Inflammatory macrophage treated with lipopolysaccharide for 1 hour (primary cell): ENCODE measurements around the gene TRIM44.
A peak's percentile ranks its signal among the peaks of the same experiment; 100 is the strongest.
"Not testable (repeated sequence)": the region's sequence is repeated elsewhere in the genome, so short reads cannot be mapped to it uniquely, and the experiment has no call there.

Source experiments
- DNase-seq, 2 donors: peaks; one replicate each; pipeline ENCODE4 v3.0.0-alpha.2; 2020 to 2022

Gene TRIM44

DNA sequence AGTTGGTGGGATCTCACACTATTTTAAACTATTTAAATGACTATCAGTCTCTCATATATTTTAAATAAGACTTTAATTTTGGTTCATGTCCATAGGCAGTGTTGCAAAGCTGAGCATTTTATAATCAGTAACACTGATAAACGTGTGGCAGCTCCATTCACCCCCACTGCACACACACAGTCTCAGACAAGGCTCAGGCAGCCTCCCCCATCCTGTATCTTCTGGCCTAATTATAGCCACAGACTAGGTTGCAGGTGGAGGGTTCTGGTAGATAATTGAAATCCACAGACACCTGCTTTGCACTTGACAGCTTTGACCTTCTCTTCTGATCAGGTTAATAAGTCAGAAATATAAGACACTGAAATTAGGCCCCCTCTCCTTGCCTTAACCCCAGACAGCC, 162.8 kb downstream of the TRIM44 start:
- DNase-seq = no peak

DNA sequence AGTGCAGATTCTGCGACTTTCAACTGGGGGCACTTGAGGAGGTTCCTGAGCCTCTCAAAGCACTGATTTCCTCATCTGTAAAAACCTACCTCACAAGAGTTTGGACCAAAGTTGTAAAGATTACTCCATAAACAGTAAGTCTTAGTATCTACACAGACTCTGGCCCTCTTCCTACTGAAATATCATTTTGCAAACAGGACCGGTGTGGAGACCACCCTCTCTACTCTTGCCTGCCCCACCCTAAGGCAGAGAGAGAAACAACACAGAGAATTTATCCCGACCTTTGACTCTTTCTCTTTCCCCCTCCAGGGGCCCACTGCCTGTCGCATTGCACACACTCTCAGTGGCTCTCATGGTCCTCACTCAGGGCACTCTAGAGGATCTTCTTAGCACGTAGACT, 163.4 kb downstream of the TRIM44 start:
- DNase-seq = no peak

DNA sequence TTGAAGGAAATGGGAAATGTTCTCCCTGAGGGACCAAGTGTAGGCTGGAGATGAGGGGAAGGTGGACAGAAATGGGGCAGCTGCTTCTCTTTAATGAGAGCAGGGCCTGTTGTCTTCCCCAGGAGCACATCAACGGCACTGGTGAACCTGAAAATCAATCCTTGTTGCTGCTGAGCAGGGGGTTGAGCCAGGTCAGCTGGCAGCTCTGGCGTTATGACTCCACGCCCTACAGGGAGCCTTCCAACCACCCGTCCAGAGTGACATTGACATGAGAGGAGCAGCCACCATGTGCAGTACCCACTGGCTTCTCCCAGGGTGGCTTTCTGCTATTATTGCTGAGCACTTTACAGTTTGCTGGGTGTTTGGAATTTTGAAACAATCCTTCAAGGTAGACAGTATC, 164.4 kb downstream of the TRIM44 start:
- no peak for DNase-seq

DNA sequence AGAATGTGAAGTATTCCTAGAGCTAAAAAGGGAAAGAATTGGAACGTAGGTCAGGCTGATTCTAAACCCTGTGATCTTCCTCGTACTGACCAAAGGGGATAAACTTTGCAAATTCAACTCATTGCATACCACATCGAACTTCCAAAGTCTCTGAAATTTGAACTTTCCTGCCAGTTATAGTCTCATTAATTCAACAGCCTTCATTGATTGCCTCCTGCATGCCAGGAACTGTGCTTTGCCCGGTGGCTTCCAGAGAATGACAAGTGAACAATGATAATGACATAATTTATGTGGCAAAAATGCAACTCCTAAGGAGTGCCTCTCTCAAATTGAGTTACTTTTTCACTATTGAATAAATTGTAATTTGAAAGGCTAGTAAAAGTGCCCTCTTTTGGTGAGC, 173.6 kb downstream of the TRIM44 start:
- no peak for DNase-seq

DNA sequence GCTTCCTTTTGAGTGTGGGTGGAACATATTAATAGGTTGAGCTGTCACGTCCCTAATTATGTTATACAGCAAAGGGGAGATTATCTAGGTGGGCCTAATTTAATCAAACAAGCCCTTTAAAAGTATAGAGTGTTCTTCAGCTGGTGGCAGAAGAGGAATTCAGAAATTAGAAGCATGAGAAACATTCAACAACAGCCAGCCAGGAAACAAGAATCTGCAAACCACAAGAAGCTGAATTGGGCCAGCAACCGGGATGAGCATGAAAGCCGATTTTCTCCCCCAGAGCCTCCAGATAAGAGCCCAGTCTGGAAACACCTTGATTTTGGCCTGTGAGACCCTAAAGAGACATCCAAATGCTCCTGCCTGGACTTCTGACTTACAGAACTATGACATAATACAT, 175.5 kb downstream of the TRIM44 start:
- no peak for DNase-seq

DNA sequence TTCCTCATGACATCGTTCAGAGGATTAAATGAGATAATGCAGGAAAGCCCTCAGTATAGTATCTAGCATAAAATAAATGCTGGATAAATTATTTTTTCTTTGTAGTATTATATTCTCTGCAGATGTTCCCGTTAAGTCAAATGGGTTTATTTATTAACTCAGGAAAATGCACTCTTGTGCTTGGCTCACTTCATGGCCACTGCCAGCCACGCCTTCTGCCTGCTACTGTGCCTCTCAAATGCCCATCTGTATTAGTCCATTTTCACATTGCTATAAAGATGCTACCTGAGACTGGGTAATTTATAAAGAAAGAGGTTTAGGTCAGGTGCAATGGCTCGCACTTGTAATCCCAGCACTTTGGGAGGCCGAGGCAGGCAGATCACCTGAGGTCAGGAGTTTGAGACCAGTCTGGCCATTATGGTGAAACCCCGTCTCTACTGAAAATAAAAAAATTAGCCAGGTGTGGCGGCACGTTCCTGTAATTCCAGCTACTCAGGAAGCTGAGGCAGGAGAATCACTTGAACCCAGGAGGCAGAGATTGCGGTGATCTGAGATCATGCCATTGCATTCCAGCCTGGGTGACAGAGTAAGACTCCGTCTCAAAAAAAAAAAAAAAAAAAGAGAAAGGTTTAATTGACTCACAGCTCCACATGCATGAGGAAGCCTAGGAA, 176.3 kb downstream of the TRIM44 start:
- DNase-seq = not testable (repeated sequence)

DNA sequence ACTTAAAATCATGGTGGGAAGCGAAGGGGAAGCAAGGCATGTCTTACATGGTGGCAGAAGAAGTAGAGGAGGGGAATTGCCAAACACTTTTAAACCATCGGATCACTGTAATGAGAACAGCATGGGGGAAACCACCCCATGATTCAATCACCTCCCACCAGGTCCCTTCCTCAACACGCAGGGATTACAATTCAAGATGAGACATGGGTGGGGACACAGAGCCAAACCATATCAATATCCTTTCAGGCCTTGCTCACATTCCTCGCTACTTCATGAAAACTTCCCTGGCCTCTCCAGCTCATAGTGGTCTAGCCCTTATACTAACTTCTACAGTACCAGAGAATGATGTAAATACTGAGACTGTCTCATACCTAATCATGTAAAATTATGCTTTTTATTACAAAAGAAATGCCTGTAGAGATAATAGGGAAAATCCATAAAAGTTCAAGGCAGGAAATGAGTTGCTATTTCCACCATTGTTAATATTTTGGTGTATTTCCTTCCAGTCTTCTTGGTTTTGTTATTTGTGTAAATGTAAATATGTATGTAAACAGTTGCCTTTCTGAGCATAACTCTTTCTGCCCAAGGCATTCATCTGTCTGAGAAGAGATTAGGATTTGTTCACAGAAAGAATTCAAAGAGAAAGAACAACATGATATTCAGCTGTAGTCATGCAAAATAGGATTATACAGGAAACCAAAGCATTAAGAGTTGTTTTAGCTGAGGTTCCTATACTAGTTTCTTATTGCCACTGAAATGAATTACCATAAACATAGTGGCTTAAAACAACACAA, 177.0 kb downstream of the TRIM44 start:
- peak; percentile 22 to 59 for DNase-seq

DNA sequence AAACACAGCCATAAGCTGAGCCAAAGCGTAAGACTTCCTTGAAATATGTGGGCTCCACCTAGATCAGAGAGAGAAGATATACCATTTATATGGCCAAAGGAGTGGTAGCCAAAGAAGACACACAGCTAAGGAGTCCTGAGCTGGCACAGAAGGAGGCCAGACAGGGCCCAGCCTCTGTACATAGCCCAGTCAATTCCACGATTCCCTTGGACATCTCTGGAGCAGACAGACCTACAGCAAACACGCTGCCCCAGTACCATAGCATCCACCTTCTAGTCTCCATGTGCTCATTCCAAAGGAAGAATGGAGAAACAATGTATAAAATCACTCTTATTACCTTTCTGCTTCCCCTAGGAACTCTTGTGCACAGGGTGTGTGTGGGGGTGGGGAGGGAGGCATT, 179.2 kb downstream of the TRIM44 start:
- no peak for DNase-seq

DNA sequence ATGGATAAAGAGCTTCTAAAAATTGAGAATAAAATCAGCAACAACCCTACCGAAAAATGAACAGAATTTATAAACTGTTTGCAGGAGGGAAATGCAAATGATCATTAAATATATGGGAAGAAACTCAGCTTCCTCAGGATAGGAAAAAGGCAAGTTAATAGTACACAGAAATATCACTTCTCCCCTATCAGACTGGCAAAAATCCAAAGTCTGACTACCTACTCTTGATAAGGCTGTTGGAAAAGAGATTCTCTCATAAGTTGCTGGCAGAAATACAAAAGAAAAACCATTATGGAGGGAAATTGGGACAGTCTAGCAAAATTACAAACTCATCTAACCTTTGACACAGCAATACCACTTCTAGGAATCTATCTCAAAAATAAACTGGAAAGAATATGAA, 180.4 kb downstream of the TRIM44 start:
- DNase-seq = no peak

DNA sequence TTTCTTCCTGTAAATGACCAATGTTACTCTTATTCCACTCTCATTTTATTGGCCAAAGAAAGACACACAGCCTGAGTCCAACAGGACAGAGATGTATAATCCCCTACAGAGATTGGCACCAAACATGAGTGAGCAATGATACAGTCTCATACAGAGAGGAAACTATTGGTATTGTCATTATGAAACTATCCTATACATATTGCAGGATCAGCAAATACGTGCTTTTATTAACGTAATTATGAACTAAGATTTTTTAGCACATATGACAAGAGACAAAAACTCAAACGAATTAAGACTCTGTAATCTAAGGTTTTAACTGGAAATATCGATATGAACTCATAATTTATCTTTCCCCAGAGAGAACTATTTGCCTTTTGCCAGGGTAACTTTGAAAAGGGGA, 182.0 kb downstream of the TRIM44 start:
- DNase-seq = no peak

DNA sequence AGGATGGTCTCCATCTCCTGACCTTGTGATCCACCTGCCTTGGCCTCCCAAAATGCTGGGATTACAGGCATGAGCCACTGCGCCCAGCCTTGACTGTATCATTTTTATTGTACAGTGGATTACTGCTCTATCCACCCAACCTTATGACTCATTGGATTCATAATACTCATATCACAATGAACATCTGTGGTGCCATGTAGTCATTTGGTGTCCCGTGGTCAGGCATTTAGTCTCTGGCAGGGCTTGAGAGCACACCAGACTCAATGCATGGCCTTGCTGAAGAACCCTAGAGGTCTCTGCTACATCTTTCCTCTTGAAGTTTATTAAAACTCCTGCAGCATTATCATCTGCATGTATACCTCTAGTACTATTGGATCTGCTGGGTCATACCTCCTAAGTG, 183.3 kb downstream of the TRIM44 start:
- no peak for DNase-seq

DNA sequence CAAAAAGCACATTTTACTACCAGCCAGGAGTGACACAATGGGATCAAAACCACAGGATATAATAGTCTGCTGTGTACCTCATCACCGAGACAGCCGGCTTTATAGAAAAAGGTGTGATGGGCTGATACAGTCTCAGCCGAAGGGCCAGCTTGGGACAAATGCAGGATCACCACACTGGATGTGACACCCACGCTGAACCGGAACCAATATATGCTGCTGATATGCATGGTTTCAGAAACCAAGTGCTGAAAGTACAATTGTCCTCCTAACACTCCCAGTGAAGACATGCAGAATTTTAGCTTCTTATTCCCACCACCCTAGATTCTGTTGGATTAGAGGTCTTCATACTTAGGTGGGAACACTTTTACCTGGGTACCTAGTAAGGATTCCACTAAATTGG, 184.3 kb downstream of the TRIM44 start:
- DNase-seq = no peak

DNA sequence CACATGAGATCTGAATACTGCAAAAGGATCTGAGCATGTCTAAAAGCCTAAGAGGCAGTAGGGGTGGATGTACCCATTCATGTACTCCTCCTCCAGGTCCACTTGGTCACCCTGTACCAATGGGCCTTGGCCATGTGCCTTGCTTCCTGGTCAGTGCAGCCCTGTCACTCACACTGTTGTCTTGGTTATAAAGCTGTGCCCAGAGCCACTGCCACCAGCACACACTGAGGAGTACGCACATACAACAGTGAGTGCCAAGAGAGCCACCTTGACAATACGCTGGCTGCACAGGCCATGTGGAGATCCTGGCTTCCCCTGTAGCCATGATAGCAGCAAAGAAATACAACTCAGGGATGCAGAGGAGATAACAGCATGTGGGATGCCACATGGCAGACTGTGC, 184.9 kb downstream of the TRIM44 start:
- DNase-seq = no peak

DNA sequence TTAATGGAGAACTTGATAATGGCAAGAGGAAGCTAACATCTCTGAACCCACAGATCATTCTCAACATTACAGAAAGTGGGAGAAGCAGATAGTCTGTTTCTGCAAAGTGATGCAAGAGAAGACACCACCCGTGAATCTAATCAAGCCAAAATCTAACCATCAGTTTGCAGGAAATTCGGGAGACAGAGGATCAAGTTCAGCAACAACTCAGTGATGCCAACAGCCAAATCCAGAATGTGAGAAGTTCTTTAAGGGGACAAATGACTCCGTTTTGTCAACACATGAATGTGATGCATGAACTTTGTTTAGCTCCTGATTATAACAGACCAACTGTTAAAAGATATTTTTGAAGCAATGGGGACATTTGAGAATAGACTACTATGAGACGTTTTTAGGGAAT, 186.0 kb downstream of the TRIM44 start:
- no peak for DNase-seq

DNA sequence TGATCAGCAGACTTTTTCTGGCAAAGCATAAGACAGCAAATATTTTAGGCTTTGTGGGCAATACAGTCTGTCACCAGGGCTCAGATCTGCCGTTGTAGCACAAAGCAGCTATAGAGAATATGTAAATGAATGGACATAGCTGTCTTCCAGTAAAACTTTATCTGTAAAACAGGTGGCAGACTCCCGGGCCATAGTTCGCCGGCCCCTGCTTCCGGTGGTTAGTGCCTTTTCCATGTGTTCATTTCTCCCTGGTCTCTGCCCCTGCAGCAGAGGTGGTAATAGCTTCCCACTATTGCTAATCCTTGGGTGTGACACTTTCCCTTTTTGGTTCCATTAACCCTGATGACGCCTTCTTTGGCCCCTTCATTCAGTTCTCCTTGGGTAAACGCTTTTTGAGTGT, 187.6 kb downstream of the TRIM44 start:
- no peak for DNase-seq

DNA sequence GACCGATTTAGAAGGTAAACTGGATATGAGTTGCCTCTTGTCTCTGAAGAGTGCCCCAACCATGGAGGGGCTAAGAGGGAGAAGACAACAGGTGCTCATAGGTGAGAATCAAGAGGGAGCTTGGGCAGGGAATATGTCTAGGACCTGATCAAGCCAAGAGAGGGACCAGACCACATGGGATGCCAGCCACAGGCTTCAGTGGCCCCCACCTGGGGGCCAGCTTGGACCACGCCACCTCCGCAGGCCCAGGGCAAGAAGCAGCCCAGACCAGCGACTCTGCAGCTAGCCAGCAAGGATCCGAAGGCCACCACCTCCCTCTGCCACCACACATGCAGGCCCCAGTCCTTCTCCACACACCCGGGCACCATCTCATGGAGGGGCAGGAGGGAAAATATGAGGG, 188.8 kb downstream of the TRIM44 start:
- no peak for DNase-seq

DNA sequence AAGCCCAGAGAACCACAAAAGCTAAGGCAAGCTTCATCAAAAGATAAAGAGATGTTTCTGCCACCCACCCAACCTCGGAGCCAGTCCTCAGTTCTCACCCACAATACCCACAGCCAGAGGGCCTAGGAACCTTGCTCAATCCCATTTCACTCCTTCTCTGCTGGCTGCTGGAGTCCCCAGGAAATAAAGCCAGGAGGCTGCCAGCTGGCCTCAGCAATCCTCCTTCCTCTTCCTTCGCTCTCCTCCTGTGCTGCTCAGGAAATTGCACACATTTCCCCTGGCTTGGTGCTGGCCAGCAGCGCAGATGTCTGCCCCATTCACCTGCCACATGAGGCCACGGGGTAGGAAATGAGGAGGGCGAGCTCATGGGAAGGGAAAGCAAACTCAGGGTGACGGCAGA, 189.5 kb downstream of the TRIM44 start:
- peak; percentile 35 to 37 for DNase-seq

DNA sequence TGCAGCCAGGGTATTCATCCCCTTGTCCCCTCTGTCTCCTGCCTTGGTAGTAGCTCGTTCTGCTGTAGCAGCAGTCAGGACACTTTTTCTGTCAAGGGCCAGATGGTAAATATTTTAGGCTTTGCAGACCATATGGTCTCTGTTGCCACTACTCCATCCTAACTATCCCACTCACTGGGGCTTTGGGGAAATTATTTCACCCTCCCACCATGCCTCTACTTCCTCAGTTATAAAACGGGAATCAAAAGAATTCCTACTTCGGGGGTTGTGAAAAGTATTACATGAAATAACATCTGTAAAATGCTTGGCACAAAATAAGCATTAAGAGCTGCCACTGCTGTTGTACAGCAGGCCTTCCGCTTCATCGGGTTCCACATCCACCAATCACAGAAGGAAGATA, 191.4 kb downstream of the TRIM44 start:
- DNase-seq = no peak

DNA sequence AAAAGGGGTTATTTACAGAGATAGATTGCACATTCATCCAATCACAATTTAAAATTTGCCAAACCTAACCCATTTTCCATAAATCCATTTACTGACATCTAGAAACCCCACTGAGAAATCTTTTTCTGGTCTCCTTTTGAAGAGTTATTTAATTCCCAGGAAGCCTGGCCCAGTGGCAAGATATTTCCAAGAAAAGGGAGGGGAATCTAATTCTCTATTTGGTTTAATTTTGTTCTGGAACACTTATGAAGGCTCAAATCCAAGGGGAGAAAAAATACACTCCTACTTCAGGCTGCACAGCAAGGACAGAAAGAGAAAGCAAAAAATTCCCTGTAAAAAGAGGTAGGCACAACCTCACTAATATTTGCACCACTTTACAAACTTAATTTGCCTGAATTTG, 193.1 kb downstream of the TRIM44 start:
- no peak for DNase-seq

DNA sequence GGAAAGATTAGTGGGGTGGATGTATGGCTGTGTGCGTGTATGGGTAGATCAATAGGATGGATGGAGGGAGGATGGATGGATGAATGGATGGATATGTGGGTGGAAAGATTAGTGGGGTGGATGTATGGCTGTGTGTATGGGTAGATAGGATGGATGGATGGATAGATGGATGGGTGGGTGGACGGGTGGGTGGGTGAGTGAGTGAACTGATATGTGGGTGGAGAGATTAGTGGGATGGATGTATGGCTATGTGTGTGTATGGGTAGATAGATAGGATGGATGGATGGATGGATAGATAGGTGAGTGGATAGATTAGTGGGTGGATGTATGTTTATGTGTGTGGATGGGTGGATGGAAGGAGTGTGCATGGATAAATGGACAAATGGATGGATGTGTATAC, 193.7 kb downstream of the TRIM44 start:
- no peak for DNase-seq

DNA sequence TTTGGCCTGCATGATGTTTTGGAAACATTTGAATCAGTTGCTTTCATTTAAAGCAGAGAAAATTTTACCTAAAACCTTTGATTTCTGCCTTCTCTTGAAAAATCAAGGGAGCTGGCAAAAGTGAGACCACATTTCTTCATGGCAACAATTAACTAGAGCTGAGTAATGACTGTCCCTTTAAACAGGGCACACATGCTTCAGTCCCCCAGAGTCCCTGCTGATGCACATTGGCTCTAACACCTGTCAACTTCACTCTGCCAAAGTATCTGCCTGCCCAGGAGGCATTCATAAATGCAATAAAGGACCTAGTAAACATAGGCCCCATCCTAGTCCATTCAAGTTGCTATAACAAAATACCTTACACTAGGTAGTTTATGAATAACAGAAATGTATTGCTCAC, 194.2 kb downstream of the TRIM44 start:
- no peak for DNase-seq

DNA sequence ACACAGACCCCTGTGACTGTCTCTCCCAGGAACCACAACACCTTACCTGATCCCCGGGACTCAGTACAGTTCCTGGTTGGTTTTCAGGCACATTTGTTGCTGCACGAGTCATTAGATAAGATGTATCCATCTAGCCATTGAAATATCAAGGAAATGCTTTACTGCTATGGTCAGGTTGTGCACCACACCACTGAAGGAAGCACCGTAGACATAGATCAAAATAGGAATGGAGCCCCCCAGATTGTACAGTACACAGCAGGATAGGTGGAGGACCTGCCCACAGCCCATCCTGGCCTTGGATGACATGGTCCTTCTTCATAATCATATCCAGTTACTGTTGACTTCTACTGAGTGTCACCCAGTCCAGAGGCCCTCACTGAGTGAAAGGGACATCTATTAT, 195.3 kb downstream of the TRIM44 start:
- no peak for DNase-seq

DNA sequence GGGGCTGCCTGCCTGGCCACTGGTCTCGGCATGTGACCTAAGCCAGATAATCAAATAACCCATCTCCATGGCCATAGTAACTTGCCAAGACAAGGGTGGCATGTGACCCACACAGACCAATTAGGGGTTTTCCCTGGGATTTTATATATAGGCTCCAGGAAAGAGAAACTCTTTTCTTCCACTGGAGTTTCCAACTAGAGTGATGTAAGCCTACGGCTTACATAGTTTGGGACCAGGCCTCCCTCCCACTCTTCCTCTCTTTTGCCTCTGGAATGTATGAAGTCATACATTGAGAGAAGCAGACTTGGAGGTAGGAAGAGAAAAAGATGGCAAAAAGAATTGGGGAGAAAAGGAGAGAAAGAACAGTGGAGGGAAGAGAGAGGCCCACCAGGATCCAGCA, 196.7 kb downstream of the TRIM44 start:
- peak; percentile 86 to 94 for DNase-seq

DNA sequence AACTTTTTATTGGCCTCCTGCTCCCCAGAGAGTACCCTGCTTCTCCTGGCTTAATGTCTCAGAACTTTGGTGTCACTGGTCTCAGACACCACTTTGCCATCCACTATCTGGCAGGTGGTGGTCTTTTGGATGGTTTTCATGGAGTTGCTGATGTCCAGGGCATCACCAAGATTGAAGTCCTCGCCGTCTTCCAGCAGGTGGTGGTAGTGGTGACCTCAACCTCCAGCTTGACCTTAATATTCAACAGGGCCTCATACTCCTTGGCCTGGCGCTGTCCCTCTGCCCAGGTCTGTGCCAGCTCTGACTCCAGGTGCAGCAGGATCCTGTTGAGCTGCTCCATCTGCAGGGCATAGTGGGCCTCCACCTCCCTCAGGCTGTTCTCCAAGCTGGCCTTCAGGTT, 197.6 kb downstream of the TRIM44 start:
- not testable (repeated sequence) for DNase-seq

DNA sequence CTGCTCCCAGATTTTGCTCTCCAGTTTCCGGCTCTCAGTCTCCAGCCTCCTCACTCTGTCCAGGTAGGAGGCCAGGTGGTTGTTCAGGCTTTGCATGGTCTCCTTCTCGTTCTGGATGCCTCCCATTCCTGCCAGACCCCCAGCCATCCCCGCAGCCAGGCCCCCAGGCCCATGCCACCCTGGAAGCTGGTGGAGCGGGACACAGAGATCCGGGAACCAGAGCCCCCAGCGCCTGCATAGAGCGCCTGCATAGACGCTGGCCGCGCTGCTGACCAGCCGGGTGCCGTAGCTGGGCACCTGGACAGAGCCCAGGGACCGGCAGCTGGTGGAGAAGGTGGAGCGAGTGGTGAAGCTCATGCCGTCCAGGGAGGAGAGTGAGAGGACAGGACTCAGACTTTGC, 198.6 kb downstream of the TRIM44 start:
- no peak for DNase-seq
